ENCODE measurements around the gene TMEM63B. TPM values are rescaled to one million over a fixed set of nuclear protein-coding genes. Genes with fewer than 3 reads are reported as not detected.

TMEM63B gene
- total and polyA plus RNA-seq, 9 of the 15 experiments (the other 6 are each of a cell fraction or from before 2014, with no cell fraction given), result 0.14 to 39.4 (median 14.4) TPM

GRCh38 chr6:44105993-44106740 lies 21.2 kb upstream of the TMEM63B start:
- in situ Hi-C loops (cut with MboI) (no loop called here), intact Hi-C loops (cut with micrococcal nuclease) (no loop called here)
- TSS peak; percentile 6 for BruUV-seq (replicated peaks)
- no peaks in the 10 kb centered on the region for H3K27me3 ChIP-seq (ENCODE audit: control insufficient read depth in 2 of 2, insufficient read depth in 2 of 2, low read length in 2 of 2)
- no peaks in the 10 kb centered on the region for H3K9me1 ChIP-seq (ENCODE audit: control insufficient read depth, insufficient read depth, low read length)
- peaks cover 4% of the 10 kb centered on the region; the same call in 1 of the 2 replicates for H4K20me1 ChIP-seq (replicated peaks; ENCODE audit: control insufficient read depth, insufficient read depth, low read length)
- H3K36me3 ChIP-seq (ENCODE audit: control insufficient read depth, insufficient read depth, low read length), result peaks cover 94% of the 10 kb centered on the region
- no peak for FAIRE-seq
- H3K9ac ChIP-seq (ENCODE audit: insufficient read depth in 1 of 2, low read depth in 2 of 2, low read length in 2 of 2), result peak overlapping the region in 1 of 2 experiments; percentile 60; a peak in 1 of 4 replicates
- no peak overlapping the region for H3K4me3 ChIP-seq
- WGBS (ENCODE audit: insufficient coverage, low coverage, missing lambda C conversion rate), result 80% methylated on average over 3 of the region's 3 CpGs
- H2AFZ ChIP-seq (ENCODE audit: low read depth, low read length), result no peak overlapping the region
- no peak overlapping the region for H3K4me2 ChIP-seq (ENCODE audit: insufficient read depth, low read length)
- TF ChIP-seq POLR2A (conservative IDR thresholded peaks at IDR 0.05) (no peak), ZNF76 (CRISPR knock-in tag; IDR thresholded peaks at IDR 0.05; ENCODE audit: borderline replicate concordance) (no peak), BACH1 (tag; IDR thresholded peaks at IDR 0.05) (no peak), ARID3A (IDR thresholded peaks at IDR 0.05; ENCODE audit: borderline replicate concordance, low read depth, low read length) (no peak), TFAM (CRISPR knock-in tag; conservative IDR thresholded peaks at IDR 0.05) (no peak), PREB (CRISPR knock-in tag; IDR thresholded peaks at IDR 0.05) (no peak), E2F5 (CRISPR knock-in tag; IDR thresholded peaks at IDR 0.05) (no peak), RFX5 (IDR thresholded peaks at IDR 0.05; ENCODE audit: low read depth, low read length) (no peak), POLR2G (IDR thresholded peaks at IDR 0.05; ENCODE audit: low read depth, low read length) (no peak), ZNF695 (CRISPR knock-in tag; IDR thresholded peaks at IDR 0.05) (no peak), SRSF7 (optimal IDR thresholded peaks at IDR 0.05; ENCODE audit: low read depth, low read length) (no peak), FOS (IDR thresholded peaks at IDR 0.05; ENCODE audit: extremely low read depth, insufficient read length) (no peak), ZNF121 (CRISPR knock-in tag; conservative IDR thresholded peaks at IDR 0.05) (no peak), C11orf30 (IDR thresholded peaks at IDR 0.05; ENCODE audit: low read depth) (no peak), THRA (IDR thresholded peaks at IDR 0.05) (no peak), E2F6 (IDR thresholded peaks at IDR 0.05; ENCODE audit: borderline replicate concordance in 1 of 2, extremely low read depth in 1 of 2, insufficient read depth in 1 of 2, insufficient read length in 1 of 2, low read depth in 1 of 2, low read length in 1 of 2, poor library complexity in 1 of 2, severe bottlenecking in 1 of 2) (no peak)
- H3K27ac ChIP-seq (ENCODE audit: extremely low read depth, low read depth, low read length), result no peak overlapping the region
- DNase-seq (ENCODE audit: extremely low read depth in 1 of 4, low spot score in 3 of 4), result no peak
- ATAC-seq, result no peak
- H3K4me1 ChIP-seq (replicated peaks in 1 of 2; ENCODE audit: control insufficient read depth in 2 of 2, insufficient read depth in 2 of 2, low read length in 2 of 2), result peaks cover 0 to 6% of the 10 kb centered on the region in 2 experiments; a peak in 2 of 5 replicates
- H3K9me3 ChIP-seq (replicated peaks; ENCODE audit: control insufficient read depth, insufficient read depth, low read depth, low read length), result no peaks in the 10 kb centered on the region
- CTCF ChIA-PET (ENCODE audit: low intra/inter-chr PET ratio), result no interaction called here
- POLR2A ChIA-PET, result interaction anchor here (0.7 to 2.9 kb wide), 6 partner anchors 10 to 168 kb away, joined by 3 to 17 read pairs (median 3); no protein-coding TSS in a partner anchor
- H3K79me2 ChIP-seq (ENCODE audit: control insufficient read depth, insufficient read depth, low read length), result peaks cover 36% of the 10 kb centered on the region
